ENCODE measurements around the gene TTC29.

GRCh38 chr4:146762016-146762415, 183.6 kb downstream of the TTC29 start:
- TF ChIP-seq CTCF (conservative IDR thresholded peaks at IDR 0.05 in 1 of 2, IDR thresholded peaks at IDR 0.05 in 1 of 2; ENCODE audit: low read depth in 1 of 2, low read length in 2 of 2): no peak
- TF ChIP-seq EZH2 (IDR thresholded peaks at IDR 0.05; ENCODE audit: low read length, missing control alignments): no peak

All from fibroblast of lung (primary cell).